ENCODE results near the gene HOXA4.

Gene HOXA4

GRCh38 chr7:27159266-27160144 is 28.9 kb upstream of the HOXA4 start:
- no peak overlapping the region for H3K4me2 ChIP-seq (ENCODE audit: low read length)
- no peak overlapping the region for H4K5ac ChIP-seq (ENCODE audit: low read length)
- H2BK120ac ChIP-seq (ENCODE audit: low read depth, low read length): no peak overlapping the region
- no peaks in the 10 kb centered on the region for H3K79me2 ChIP-seq (ENCODE audit: control insufficient read depth, insufficient read depth, low read length)
- WGBS (ENCODE audit: extremely low coverage, insufficient coverage, low lambda C conversion rate): no CpG with 5 or more reads among the region's 27 CpGs
- H3K56ac ChIP-seq (ENCODE audit: low read length): no peak overlapping the region
- H3K36me3 ChIP-seq (ENCODE audit: control insufficient read depth, insufficient read depth, low read length): no peaks in the 10 kb centered on the region
- H3K27me3 ChIP-seq (ENCODE audit: insufficient read depth, low read length, poor library complexity): peaks cover 89% of the 10 kb centered on the region
- DNase-seq: no peak
- no peak overlapping the region for H3K23ac ChIP-seq (ENCODE audit: low read length)
- H2AK5ac ChIP-seq (ENCODE audit: low read length): no peak overlapping the region
- H3K9ac ChIP-seq (ENCODE audit: low read length): no peak overlapping the region
- H3K18ac ChIP-seq (ENCODE audit: low read length): no peak overlapping the region
- H2BK15ac ChIP-seq (replicated peaks; ENCODE audit: low read depth): no peak overlapping the region
- no peak overlapping the region for H4K8ac ChIP-seq (ENCODE audit: low read depth, low read length)
- H3K4me1 ChIP-seq (ENCODE audit: control insufficient read depth, low read depth, low read length): no peaks in the 10 kb centered on the region
- H2BK5ac ChIP-seq (ENCODE audit: low read length): no peak overlapping the region
- H3K4ac ChIP-seq (ENCODE audit: low read depth, low read length): no peak overlapping the region
- H3K79me1 ChIP-seq (ENCODE audit: low read length): no peaks in the 10 kb centered on the region
- no peak overlapping the region for H3K27ac ChIP-seq (ENCODE audit: low read depth, low read length)
- no peak overlapping the region for H3K4me3 ChIP-seq (ENCODE audit: low read length)

GRCh38 chr7:27158436-27159265 is 28.1 kb upstream of the HOXA4 start:
- Histone ChIP-seq H3K4ac (ENCODE audit: low read depth, low read length) (no peak overlapping the region), H4K8ac (ENCODE audit: low read depth, low read length) (no peak overlapping the region), H3K27ac (ENCODE audit: low read depth, low read length) (no peak overlapping the region), H3K18ac (ENCODE audit: low read length) (no peak overlapping the region), H3K27me3 (ENCODE audit: insufficient read depth, low read length, poor library complexity) (peaks cover 90% of the 10 kb centered on the region), H3K79me1 (ENCODE audit: low read length) (no peaks in the 10 kb centered on the region), H3K4me2 (ENCODE audit: low read length) (no peak overlapping the region), H3K9ac (ENCODE audit: low read length) (no peak overlapping the region), H2BK15ac (replicated peaks; ENCODE audit: low read depth) (no peak overlapping the region), H3K79me2 (ENCODE audit: control insufficient read depth, insufficient read depth, low read length) (no peaks in the 10 kb centered on the region), H2BK5ac (ENCODE audit: low read length) (no peak overlapping the region), H3K56ac (ENCODE audit: low read length) (no peak overlapping the region), H3K4me3 (ENCODE audit: low read length) (no peak overlapping the region), H3K36me3 (ENCODE audit: control insufficient read depth, insufficient read depth, low read length) (no peaks in the 10 kb centered on the region), H4K5ac (ENCODE audit: low read length) (no peak overlapping the region), H3K4me1 (ENCODE audit: control insufficient read depth, low read depth, low read length) (no peaks in the 10 kb centered on the region), H3K23ac (ENCODE audit: low read length) (no peak overlapping the region), H2AK5ac (ENCODE audit: low read length) (no peak overlapping the region), H2BK120ac (ENCODE audit: low read depth, low read length) (no peak overlapping the region)
- WGBS (ENCODE audit: extremely low coverage, insufficient coverage, low lambda C conversion rate): no CpG with 5 or more reads among the region's 35 CpGs
- no peak for DNase-seq

GRCh38 chr7:27157702-27158431 is 27.3 kb upstream of the HOXA4 start:
- DNase-seq: no peak

GRCh38 chr7:27156916-27157701 is 26.6 kb upstream of the HOXA4 start:
- H3K4ac ChIP-seq (ENCODE audit: low read depth, low read length): no peak overlapping the region
- DNase-seq: no peak
- no CpG with 5 or more reads among the region's 30 CpGs for WGBS (ENCODE audit: extremely low coverage, insufficient coverage, low lambda C conversion rate)

More at GRCh38 chr7:27157702-27158431, 27.3 kb upstream of the HOXA4 start:
- H2BK5ac ChIP-seq (ENCODE audit: low read length): no peak overlapping the region
- H3K79me2 ChIP-seq (ENCODE audit: control insufficient read depth, insufficient read depth, low read length): no peaks in the 10 kb centered on the region
- H3K56ac ChIP-seq (ENCODE audit: low read length): no peak overlapping the region
- no peaks in the 10 kb centered on the region for H3K4me1 ChIP-seq (ENCODE audit: control insufficient read depth, low read depth, low read length)
- H3K4me3 ChIP-seq (ENCODE audit: low read length): no peak overlapping the region
- H3K36me3 ChIP-seq (ENCODE audit: control insufficient read depth, insufficient read depth, low read length): no peaks in the 10 kb centered on the region
- H2BK120ac ChIP-seq (ENCODE audit: low read depth, low read length): no peak overlapping the region
- no peak overlapping the region for H4K5ac ChIP-seq (ENCODE audit: low read length)
- no peak overlapping the region for H3K18ac ChIP-seq (ENCODE audit: low read length)
- no peak overlapping the region for H2AK5ac ChIP-seq (ENCODE audit: low read length)
- peak overlapping the region; percentile 66 for H3K23ac ChIP-seq (ENCODE audit: low read length)
- H2BK15ac ChIP-seq (replicated peaks; ENCODE audit: low read depth): no peak overlapping the region
- peaks cover 91% of the 10 kb centered on the region for H3K27me3 ChIP-seq (ENCODE audit: insufficient read depth, low read length, poor library complexity)
- H3K79me1 ChIP-seq (ENCODE audit: low read length): no peaks in the 10 kb centered on the region
- no peak overlapping the region for H3K27ac ChIP-seq (ENCODE audit: low read depth, low read length)
- no CpG with 5 or more reads among the region's 30 CpGs for WGBS (ENCODE audit: extremely low coverage, insufficient coverage, low lambda C conversion rate)
- no peak overlapping the region for H3K4me2 ChIP-seq (ENCODE audit: low read length)
- H3K4ac ChIP-seq (ENCODE audit: low read depth, low read length): no peak overlapping the region
- H3K9ac ChIP-seq (ENCODE audit: low read length): no peak overlapping the region
- no peak overlapping the region for H4K8ac ChIP-seq (ENCODE audit: low read depth, low read length)

GRCh38 chr7:27156508-27156898 is 25.9 kb upstream of the HOXA4 start, which contains the start of gene HOXA7:
TSS of gene HOXA7 (minus strand) at chr7:27156675. CDS start at chr7:27156545, 130 bp downstream.
- H3K27me3 ChIP-seq (ENCODE audit: insufficient read depth, low read length, poor library complexity): peaks cover 92% of the 10 kb centered on the region

More at GRCh38 chr7:27156916-27157701, 26.6 kb upstream of the HOXA4 start:
- H4K8ac ChIP-seq (ENCODE audit: low read depth, low read length): no peak overlapping the region
- no peak overlapping the region for H3K4me2 ChIP-seq (ENCODE audit: low read length)
- H3K36me3 ChIP-seq (ENCODE audit: control insufficient read depth, insufficient read depth, low read length): no peaks in the 10 kb centered on the region
- H4K5ac ChIP-seq (ENCODE audit: low read length): no peak overlapping the region
- no peak overlapping the region for H3K27ac ChIP-seq (ENCODE audit: low read depth, low read length)
- no peak overlapping the region for H2AK5ac ChIP-seq (ENCODE audit: low read length)
- H2BK120ac ChIP-seq (ENCODE audit: low read depth, low read length): no peak overlapping the region
- no peak overlapping the region for H3K9ac ChIP-seq (ENCODE audit: low read length)
- H3K27me3 ChIP-seq (ENCODE audit: insufficient read depth, low read length, poor library complexity): peaks cover 92% of the 10 kb centered on the region
- H3K4me1 ChIP-seq (ENCODE audit: control insufficient read depth, low read depth, low read length): no peaks in the 10 kb centered on the region
- no peaks in the 10 kb centered on the region for H3K79me2 ChIP-seq (ENCODE audit: control insufficient read depth, insufficient read depth, low read length)
- H3K4me3 ChIP-seq (ENCODE audit: low read length): no peak overlapping the region
- H3K18ac ChIP-seq (ENCODE audit: low read length): no peak overlapping the region
- no peak overlapping the region for H2BK5ac ChIP-seq (ENCODE audit: low read length)
- peak overlapping the region; percentile 66 for H3K23ac ChIP-seq (ENCODE audit: low read length)
- H2BK15ac ChIP-seq (replicated peaks; ENCODE audit: low read depth): no peak overlapping the region
- H3K56ac ChIP-seq (ENCODE audit: low read length): no peak overlapping the region
- H3K79me1 ChIP-seq (ENCODE audit: low read length): no peaks in the 10 kb centered on the region

More at GRCh38 chr7:27156508-27156898, 25.9 kb upstream of the HOXA4 start, which contains the start of gene HOXA7:
- H4K8ac ChIP-seq (ENCODE audit: low read depth, low read length): no peak within 1 kb of the TSS
- no peaks in the 10 kb centered on the region for H3K4me1 ChIP-seq (ENCODE audit: control insufficient read depth, low read depth, low read length)
- no peaks in the 10 kb centered on the region for H3K79me1 ChIP-seq (ENCODE audit: low read length)
- no peak within 1 kb of the TSS for H3K56ac ChIP-seq (ENCODE audit: low read length)
- peak within 1 kb of the TSS; percentile 35 for H3K4me2 ChIP-seq (ENCODE audit: low read length)
- no peak within 1 kb of the TSS for H2BK5ac ChIP-seq (ENCODE audit: low read length)
- H3K36me3 ChIP-seq (ENCODE audit: control insufficient read depth, insufficient read depth, low read length): no peaks in the 10 kb centered on the region
- H3K27ac ChIP-seq (ENCODE audit: low read depth, low read length): no peak within 1 kb of the TSS
- no CpG with 5 or more reads among the region's 33 CpGs for WGBS (ENCODE audit: extremely low coverage, insufficient coverage, low lambda C conversion rate)
- DNase-seq: no peak
- no peak within 1 kb of the TSS for H3K18ac ChIP-seq (ENCODE audit: low read length)
- H2BK120ac ChIP-seq (ENCODE audit: low read depth, low read length): no peak within 1 kb of the TSS
- no peaks in the 10 kb centered on the region for H3K79me2 ChIP-seq (ENCODE audit: control insufficient read depth, insufficient read depth, low read length)
- no peak within 1 kb of the TSS for H3K4ac ChIP-seq (ENCODE audit: low read depth, low read length)
- peak within 1 kb of the TSS; percentile 66 for H3K23ac ChIP-seq (ENCODE audit: low read length)
- H3K9ac ChIP-seq (ENCODE audit: low read length): no peak within 1 kb of the TSS
- H2BK15ac ChIP-seq (replicated peaks; ENCODE audit: low read depth): no peak within 1 kb of the TSS
- no peak within 1 kb of the TSS for H3K4me3 ChIP-seq (ENCODE audit: low read length)
- no peak within 1 kb of the TSS for H2AK5ac ChIP-seq (ENCODE audit: low read length)
- H4K5ac ChIP-seq (ENCODE audit: low read length): no peak within 1 kb of the TSS

Measured in mesendoderm (in vitro differentiated cells).